H1 (cell line): ENCODE data around the gene TADA1. TPM values are rescaled to one million over a fixed set of nuclear protein-coding genes. Genes with fewer than 3 reads are reported as not detected.

Source experiments
- CBX8 ChIP-seq: fragments of 300-800, 300-1000 bp; sonication (generic); IDR thresholded peaks from 2 replicates; pipeline ENCODE4 v1.7.1; 2016; ENCODE audit warnings: low read depth, low read length, borderline replicate concordance
- CEBPB ChIP-seq: IDR thresholded peaks from 2 replicates; pipeline ENCODE4 v1.6.1; 2012; ENCODE audit warnings: low read depth, low read length
- CHD1 ChIP-seq: IDR thresholded peaks from 2 replicates; pipeline ENCODE4 v1.6.1; 2012; ENCODE audit warnings: low read depth, low read length, improper control_type of control experiment
- CHD2 ChIP-seq: IDR thresholded peaks from 2 replicates; pipeline ENCODE4 v1.6.1; 2012; ENCODE audit warnings: low read length, improper control_type of control experiment
- CREB1 ChIP-seq: IDR thresholded peaks from 2 replicates; pipeline ENCODE4 v1.6.1; 2012; ENCODE audit warnings: inconsistent platforms
- E2F6 ChIP-seq: IDR thresholded peaks from 2 replicates; pipeline ENCODE4 v1.6.1; 2012; ENCODE audit warnings: inconsistent platforms
- EGR1 ChIP-seq: IDR thresholded peaks from 2 replicates; pipeline ENCODE4 v1.6.1; 2011; ENCODE audit warnings: low read depth, low read length, borderline replicate concordance
- EZH2 ChIP-seq: fragments of 200-600 bp; sonication (generic); IDR thresholded peaks from 2 replicates; pipeline ENCODE4 v1.7.1; 2012; ENCODE audit warnings: low read depth, mild to moderate bottlenecking, moderate library complexity, low read length, inconsistent platforms; ENCODE audit not compliant: severe bottlenecking
- GABPA ChIP-seq: IDR thresholded peaks from 2 replicates; pipeline ENCODE4 v1.6.1; 2011; ENCODE audit warnings: mild to moderate bottlenecking, low read length, moderate library complexity, borderline replicate concordance; ENCODE audit not compliant: insufficient read depth
- KDM1A ChIP-seq: fragments of 200-600, 300-600 bp; sonication (generic); IDR thresholded peaks from 2 replicates; pipeline ENCODE4 v1.7.1; 2016; ENCODE audit warnings: mild to moderate bottlenecking, low read length, borderline replicate concordance
- NANOG ChIP-seq: IDR thresholded peaks from 2 replicates; pipeline ENCODE4 v1.6.1; 2011; ENCODE audit warnings: low read length, low read depth, mild to moderate bottlenecking, inconsistent platforms; ENCODE audit not compliant: insufficient read depth, poor library complexity, severe bottlenecking
- NRF1 ChIP-seq: IDR thresholded peaks from 2 replicates; pipeline ENCODE4 v1.6.1; 2011; ENCODE audit warnings: mild to moderate bottlenecking, low read depth, low read length, improper control_type of control experiment
- PHF8 ChIP-seq: fragments of 200-600 bp; sonication (generic); conservative IDR thresholded peaks from 2 replicates; pipeline ENCODE4 v1.7.1; 2012; ENCODE audit warnings: low read depth, mild to moderate bottlenecking, inconsistent platforms, low read length, moderate library complexity
- POLR2A ChIP-seq, 2 experiments: IDR thresholded peaks; 1 replicate in 1 of 2; 2 replicates in 1 of 2; pipeline ENCODE4 v1.6.1; 2011; ENCODE audit warnings: low read depth in 2 of 2, low read length in 2 of 2, mild to moderate bottlenecking in 2 of 2; ENCODE audit errors: control extremely low read depth in 1 of 2
- RAD21 ChIP-seq, 2 experiments: IDR thresholded peaks in 1 of 2; conservative IDR thresholded peaks in 1 of 2; 2 replicates each; pipeline ENCODE4 v1.6.1; 2011; ENCODE audit warnings: low read depth in 2 of 2, low read length in 2 of 2, improper control_type of control experiment in 1 of 2, inconsistent platforms in 1 of 2, mild to moderate bottlenecking in 1 of 2, moderate library complexity in 1 of 2
- SAP30 ChIP-seq: fragments of 300-600 bp; sonication (generic); IDR thresholded peaks from 2 replicates; pipeline ENCODE4 v1.7.1; 2012; ENCODE audit warnings: low read length, moderate library complexity, mild to moderate bottlenecking, inconsistent platforms; ENCODE audit not compliant: insufficient read depth, insufficient replicate concordance
- SIRT6 ChIP-seq: IDR thresholded peaks from one replicate; pipeline ENCODE4 v1.7.1; 2012; ENCODE audit warnings: low read length, inconsistent platforms
- SP1 ChIP-seq: IDR thresholded peaks from 2 replicates; pipeline ENCODE4 v1.6.1; 2011; ENCODE audit warnings: low read depth, low read length
- SP4 ChIP-seq: IDR thresholded peaks from 2 replicates; pipeline ENCODE4 v1.6.1; 2012; ENCODE audit warnings: low read length, inconsistent platforms
- TAF1 ChIP-seq: IDR thresholded peaks from 2 replicates; pipeline ENCODE4 v1.6.1; 2011; ENCODE audit warnings: mild to moderate bottlenecking, low read depth, low read length
- TBP ChIP-seq: IDR thresholded peaks from 2 replicates; pipeline ENCODE4 v1.6.1; 2011; ENCODE audit warnings: low read depth, low read length, improper control_type of control experiment
- YY1 ChIP-seq: IDR thresholded peaks from 2 replicates; pipeline ENCODE4 v1.6.1; 2011; ENCODE audit warnings: low read depth, mild to moderate bottlenecking, low read length
- polyA plus RNA-seq, 7 experiments: library from polyadenylated mRNA; depleted of rRNA in 3 of 7; stranded (reverse) in 5 of 7; unstranded in 2 of 7; fragments of >200 nt in 5 of 7; fragments of 200-250 nt in 2 of 7; gene quantifications; 1 replicate in 5 of 7; 2 replicates in 1 of 7; 4 replicates in 1 of 7; pipeline versions ENCODE4 v1.2.1 to v1.2.3, GENCODE V29; 2011 to 2013; ENCODE audit warnings: missing spikeins in 2 of 7, mixed read lengths in 2 of 7
- total RNA-seq: library from RNA; stranded (reverse); fragmentation: NEBNext Ultra II Directional; extraction: Animal tissue kit (Norgen Biotek cat#: 25700); gene quantifications from 2 replicates; pipeline ENCODE4 v1.2.1, GENCODE V29; 2021

Gene TADA1
- total and polyA plus RNA-seq, 2 of the 8 experiments (the other 6 are each of a cell fraction or from before 2014, with no cell fraction given): 21.1 to 23.6 TPM

- TF ChIP-seq TAF1: peak; percentile 64
- TF ChIP-seq E2F6: no peak
- no peak for TF ChIP-seq SP4
- no peak for TF ChIP-seq CEBPB
- peak; percentile 12 to 75 for TF ChIP-seq POLR2A (IDR thresholded peaks at IDR 0.05; ENCODE audit: control extremely low read depth in 1 of 2, low read depth in 2 of 2, low read length in 2 of 2)
- TF ChIP-seq YY1: peak; percentile 19; the same call in 1 of the 2 replicates
- TF ChIP-seq SIRT6: no peak
- TF ChIP-seq EGR1: no peak
- no peak for TF ChIP-seq NRF1
- no peak for TF ChIP-seq CHD1
- peak; percentile 10 to 17; a peak in 2 of 4 replicates for TF ChIP-seq RAD21 (IDR thresholded peaks at IDR 0.05 in 1 of 2, conservative IDR thresholded peaks at IDR 0.05 in 1 of 2; ENCODE audit: low read depth in 2 of 2, low read length in 2 of 2)
- no peak for TF ChIP-seq CHD2
- no peak for TF ChIP-seq KDM1A
- no peak for TF ChIP-seq EZH2
- TF ChIP-seq SP1: no peak
- TF ChIP-seq NANOG: no peak
- TF ChIP-seq CREB1: no peak
- no peak for TF ChIP-seq GABPA
- no peak for TF ChIP-seq SAP30
- peak; percentile 35; the same call in 1 of the 2 replicates for TF ChIP-seq TBP
- peak; percentile 35 for TF ChIP-seq PHF8
- TF ChIP-seq CBX8: no peak
These were observed 36.3 kb downstream of the TADA1 start (continued) for GRCh38 chr1:166839600-166840308.
